K562 (cell line): ENCODE results near the gene CDC27. TPM values are rescaled to one million over a fixed set of nuclear protein-coding genes. Genes with fewer than 3 reads are reported as not detected.
"Not testable (repeated sequence)": the region's sequence is repeated elsewhere in the genome, so short reads cannot be mapped to it uniquely, and the experiment has no call there.

Experiments
- ATAC-seq: fragments of 200-7000 bp; cut with Tn5 transposase; 3 replicates; pipeline ENCODE4 v1.9.1; 2020; ENCODE audit warnings: moderate library complexity
- BruUV-seq: library from RNA; stranded (reverse); fragments of 400-500 nt; replicated peaks from 2 replicates; lab custom pipeline; 2021; lab: Mats Ljungman, UMichigan
- CTCF ChIA-PET: fragments of 300-600 bp; formaldehyde crosslinking; extraction: SDS; loops from one replicate; lab custom pipeline; 2021; ENCODE audit warnings: low intra/inter-chr PET ratio; lab: Yijun Ruan, JAX
- POLR2A ChIA-PET: fragments of 300-600, 350-650 bp; sonication (Branson Sonifier 250); formaldehyde crosslinking; extraction: SDS; loops from one replicate; lab custom pipeline; 2021; ENCODE audit warnings: antibody characterized with exemption, inconsistent platforms; lab: Yijun Ruan, JAX
- DNase-seq, 4 experiments: peaks; one replicate each; pipeline versions ENCODE4 v3.0.0 to v3.0.0-alpha.2; 2011 to 2018; ENCODE audit warnings: low spot score in 3 of 4, mixed read lengths in 3 of 4; ENCODE audit errors: extremely low read depth in 1 of 4
- FAIRE-seq: peaks from 2 replicates; lab custom pipeline; 2011; peaks lifted over from hg19 to GRCh38; lab: Jason Lieb, UNC
- H2AFZ ChIP-seq: 2 replicates; pipeline ENCODE4 v1.6.0; 2011; ENCODE audit warnings: low read depth, low read length, control low read depth, inconsistent platforms
- H3K27ac ChIP-seq: fragments of 200-600 bp; 3 replicates; pipeline ENCODE4 v1.8.0; 2011; ENCODE audit warnings: low read depth, mild to moderate bottlenecking, control low read depth, inconsistent platforms, low read length, moderate library complexity, mixed read lengths; ENCODE audit errors: extremely low read depth
- H3K27me3 ChIP-seq, 2 experiments: fragments of 300-600 bp in 1 of 2; 2 replicates in 1 of 2; 3 replicates in 1 of 2; pipeline versions ENCODE4 v1.6.0 to v1.8.0; 2011; ENCODE audit warnings: inconsistent platforms in 2 of 2, low read length in 2 of 2, mild to moderate bottlenecking in 1 of 2, mixed read lengths in 1 of 2, moderate library complexity in 1 of 2; ENCODE audit not compliant: control insufficient read depth in 2 of 2, insufficient read depth in 2 of 2
- H3K36me3 ChIP-seq: fragments of 300-600 bp; 3 replicates; pipeline ENCODE4 v1.8.0; 2011; ENCODE audit warnings: mild to moderate bottlenecking, low read length, inconsistent platforms; ENCODE audit not compliant: control insufficient read depth, insufficient read depth
- H3K4me1 ChIP-seq, 2 experiments: fragments of 200-600 bp in 1 of 2; replicated peaks in 1 of 2; 2 replicates in 1 of 2; 3 replicates in 1 of 2; pipeline versions ENCODE4 v1.5.1 to v1.8.0; 2011; ENCODE audit warnings: inconsistent platforms in 2 of 2, low read length in 2 of 2, mild to moderate bottlenecking in 1 of 2, mixed read lengths in 1 of 2, moderate library complexity in 1 of 2; ENCODE audit not compliant: control insufficient read depth in 2 of 2, insufficient read depth in 2 of 2
- H3K4me2 ChIP-seq: 2 replicates; pipeline ENCODE4 v1.6.1; 2011; ENCODE audit warnings: low read length, control low read depth, inconsistent platforms, mixed read lengths; ENCODE audit not compliant: insufficient read depth
- H3K4me3 ChIP-seq: fragments of 200-600 bp; sonication (generic), shearing (Covaris generic); 2 replicates; pipeline ENCODE4 v1.5.1; 2016; ENCODE audit warnings: control low read depth, inconsistent platforms
- H3K79me2 ChIP-seq: fragments of 200-600 bp; 3 replicates; pipeline ENCODE4 v1.8.0; 2011; ENCODE audit warnings: low read length, inconsistent platforms; ENCODE audit not compliant: control insufficient read depth, insufficient read depth
- H3K9ac ChIP-seq, 2 experiments: 2 replicates each; pipeline versions ENCODE4 v1.6.0 to v1.6.1; 2011; ENCODE audit warnings: low read depth in 2 of 2, low read length in 2 of 2, control low read depth in 1 of 2, inconsistent platforms in 1 of 2, mild to moderate bottlenecking in 1 of 2, mixed read lengths in 1 of 2; ENCODE audit not compliant: insufficient read depth in 1 of 2
- H3K9me1 ChIP-seq: one replicate; pipeline ENCODE4 v1.6.0; 2011; ENCODE audit warnings: inconsistent platforms, mild to moderate bottlenecking, low read length, moderate library complexity; ENCODE audit not compliant: control insufficient read depth, insufficient read depth
- H3K9me3 ChIP-seq: replicated peaks from 2 replicates; pipeline ENCODE4 v1.5.1; 2011; ENCODE audit warnings: low read depth, low read length, inconsistent platforms; ENCODE audit not compliant: control insufficient read depth, insufficient read depth
- H4K20me1 ChIP-seq: replicated peaks from 2 replicates; pipeline ENCODE4 v1.6.1; 2011; ENCODE audit warnings: low read length, inconsistent platforms, mixed read lengths; ENCODE audit not compliant: control insufficient read depth, insufficient read depth
- FOXM1 ChIP-seq, 2 experiments: fragments of 450-650 bp in 1 of 2; sonication (generic) in 1 of 2; formaldehyde crosslinking in 1 of 2; IDR thresholded peaks; 2 replicates each; pipeline versions ENCODE4 v1.6.1 to v1.9.0; 2017 to 2022; ENCODE audit warnings: low read depth in 2 of 2, mild to moderate bottlenecking in 2 of 2, missing genetic modification reagents in 1 of 2, moderate library complexity in 1 of 2
- SMARCA5 ChIP-seq: fragments of 450-650 bp; IDR thresholded peaks from 2 replicates; pipeline ENCODE4 v1.6.1; 2016
- ZNF121 ChIP-seq: sonication (generic); formaldehyde crosslinking; conservative IDR thresholded peaks from 2 replicates; pipeline ENCODE4 v1.8.0; 2022; ENCODE audit warnings: missing genetic modification reagents
- whole genome bisulfite sequencing: fragments of 100-300 bp; shearing (Covaris generic); methylation state at CpG from one replicate; pipeline ENCODE4 v1.1.6; 2016; ENCODE audit warnings: low coverage, mixed read lengths; ENCODE audit not compliant: insufficient coverage; ENCODE audit errors: missing lambda C conversion rate; 5-methylcytosine and 5-hydroxymethylcytosine counted together
- in situ Hi-C: fragments of 300-500 bp; cut with MboI; formaldehyde crosslinking; loops from 4 replicates; pipeline ENCODE4 v1.15.0; 2018; ENCODE audit warnings: inconsistent platforms, mixed read lengths
- intact Hi-C: fragments of 100-400 bp; cut with micrococcal nuclease; formaldehyde crosslinking; loops from 2 replicates; pipeline ENCODE4 v1.14.2; 2022
- polyA plus RNA-seq, 8 experiments: library from polyadenylated mRNA; depleted of rRNA in 4 of 8; stranded (reverse) in 5 of 8; unstranded in 3 of 8; fragments of >200 nt; fragmentation: Nextera tagmentation in 2 of 8; fragmentation: Illumina TruSeq in 1 of 8; extraction: Ambion mirVana in 2 of 8; extraction: Trizol in 1 of 8; gene quantifications; 2 replicates each; pipeline versions ENCODE4 v1.2.1 to v1.2.3, GENCODE V29; 2011 to 2014; ENCODE audit warnings: inconsistent platforms in 1 of 8, missing spikeins in 1 of 8
- total RNA-seq, 7 experiments: library from RNA; depleted of rRNA in 6 of 7; stranded (reverse); fragments of >200 nt in 6 of 7; fragmentation: Illumina TruSeq in 2 of 7; extraction: Trizol in 2 of 7; gene quantifications; 2 replicates each; pipeline versions ENCODE4 v1.2.1 to v1.2.3, GENCODE V29; 2011 to 2021; ENCODE audit warnings: low replicate concordance in 1 of 7

The CDC27 gene
- total and polyA plus RNA-seq, 9 of the 15 experiments (the other 6 are each of a cell fraction or from before 2014, with no cell fraction given), result 28.6 to 155 (median 94.1) TPM

GRCh38 chr17:47170710-47171109 is 18.4 kb downstream of the CDC27 start:
- ChIA-PET CTCF (no interaction called here), POLR2A (interaction anchor here (1.0 to 1.5 kb wide), 2 partner anchors 8 to 14 kb away, joined by 4 to 7 read pairs; no protein-coding TSS in a partner anchor)
- no TSS peak for BruUV-seq
- 83% methylated on average over 4 of the region's 4 CpGs for WGBS
- Histone ChIP-seq H2AFZ (no peak overlapping the region), H3K4me3 (no peak overlapping the region), H3K9me1 (no peaks in the 10 kb centered on the region), H3K27me3 (no peaks in the 10 kb centered on the region), H3K9ac (no peak overlapping the region), H3K27ac (no peak overlapping the region), H3K4me2 (no peak overlapping the region), H3K4me1 (peaks cover 0 to 4% of the 10 kb centered on the region in 2 experiments; a peak in 2 of 5 replicates), H3K79me2 (peaks cover 79% of the 10 kb centered on the region), H4K20me1 (no peaks in the 10 kb centered on the region; the same call in 1 of the 2 replicates), H3K36me3 (peaks cover 92% of the 10 kb centered on the region), H3K9me3 (no peaks in the 10 kb centered on the region)
- peak; percentile 88 for TF ChIP-seq ZNF121 (CRISPR knock-in tag)
- TF ChIP-seq FOXM1 (IDR thresholded peaks at IDR 0.05; ENCODE audit: low read depth), result no peak
- no peak for TF ChIP-seq FOXM1 (CRISPR knock-in tag; IDR thresholded peaks at IDR 0.05; ENCODE audit: low read depth)
- no peak for TF ChIP-seq SMARCA5
- DNase-seq (no peak), FAIRE-seq (no peak), ATAC-seq (no peak)
- in situ Hi-C loops, result no loop called here
- intact Hi-C loops, result no loop called here

GRCh38 chr17:47168896-47169295 is 20.2 kb downstream of the CDC27 start:
- H4K20me1 ChIP-seq, H3K27me3 ChIP-seq, DNase-seq, H3K9me1 ChIP-seq, H3K27ac ChIP-seq, H3K4me2 ChIP-seq, H3K9me3 ChIP-seq, FAIRE-seq, in situ Hi-C loops, H2AFZ ChIP-seq, H3K4me3 ChIP-seq, ATAC-seq, H3K4me1 ChIP-seq, intact Hi-C loops, BruUV-seq, H3K9ac ChIP-seq: not testable (repeated sequence)
- WGBS, result 77% methylated on average over 3 of the region's 4 CpGs
- H3K36me3 ChIP-seq, result peaks cover 94% of the 10 kb centered on the region
- H3K79me2 ChIP-seq, result peaks cover 70% of the 10 kb centered on the region
- ChIA-PET CTCF (interaction anchor here (0.6 kb wide), 1 partner anchor 97 kb away, joined by 3 read pairs; no protein-coding TSS in a partner anchor), POLR2A (interaction anchor here (1.9 kb wide), 1 partner anchor 8 kb away, joined by 7 read pairs; no protein-coding TSS in a partner anchor)

DNA sequence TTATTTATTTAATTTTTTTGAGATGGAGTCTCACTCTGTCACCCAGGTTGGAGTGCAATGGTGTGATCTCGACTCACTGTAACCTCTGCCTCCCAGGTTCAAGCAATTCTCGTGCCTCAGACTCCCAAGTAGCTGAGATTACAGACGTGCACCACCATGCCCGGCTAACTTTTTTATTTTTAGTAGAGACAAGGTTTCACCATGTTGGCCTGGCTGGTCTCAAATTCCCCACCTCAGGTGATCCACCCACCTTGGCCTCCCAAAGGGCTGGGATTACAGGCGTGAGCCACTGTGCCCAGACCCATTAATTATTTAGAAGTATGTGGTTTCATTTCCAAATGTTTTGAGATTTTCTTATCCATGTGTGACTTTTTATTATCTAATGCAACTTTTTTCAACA is 22.2 kb downstream of the CDC27 start:
- WGBS, result 83% methylated on average over 5 of the region's 5 CpGs
- H3K9ac ChIP-seq, FAIRE-seq, H3K27me3 ChIP-seq, intact Hi-C loops, CTCF ChIA-PET, H2AFZ ChIP-seq, H3K9me1 ChIP-seq, H3K27ac ChIP-seq, H3K4me1 ChIP-seq, H4K20me1 ChIP-seq, H3K4me3 ChIP-seq, DNase-seq, in situ Hi-C loops, BruUV-seq, H3K4me2 ChIP-seq, H3K9me3 ChIP-seq, ATAC-seq: not testable (repeated sequence)
- H3K36me3 ChIP-seq, result peaks cover 91% of the 10 kb centered on the region
- peaks cover 52% of the 10 kb centered on the region for H3K79me2 ChIP-seq
- POLR2A ChIA-PET, result interaction anchor here (1.0 to 1.3 kb wide), 2 partner anchors 12 to 44 kb away, joined by 3 read pairs; no protein-coding TSS in a partner anchor
